GM21576 (cell line): Measurements from ENCODE around the gene PPARA.

Experiments used
- ATAC-seq: cut with Tn5 transposase; IDR thresholded peaks from one replicate; pipeline ENCODE4 v1.9.1; 2021; ENCODE audit warnings: mild to moderate bottlenecking, moderate library complexity; ENCODE audit not compliant: unreplicated experiment

PPARA gene

DNA sequence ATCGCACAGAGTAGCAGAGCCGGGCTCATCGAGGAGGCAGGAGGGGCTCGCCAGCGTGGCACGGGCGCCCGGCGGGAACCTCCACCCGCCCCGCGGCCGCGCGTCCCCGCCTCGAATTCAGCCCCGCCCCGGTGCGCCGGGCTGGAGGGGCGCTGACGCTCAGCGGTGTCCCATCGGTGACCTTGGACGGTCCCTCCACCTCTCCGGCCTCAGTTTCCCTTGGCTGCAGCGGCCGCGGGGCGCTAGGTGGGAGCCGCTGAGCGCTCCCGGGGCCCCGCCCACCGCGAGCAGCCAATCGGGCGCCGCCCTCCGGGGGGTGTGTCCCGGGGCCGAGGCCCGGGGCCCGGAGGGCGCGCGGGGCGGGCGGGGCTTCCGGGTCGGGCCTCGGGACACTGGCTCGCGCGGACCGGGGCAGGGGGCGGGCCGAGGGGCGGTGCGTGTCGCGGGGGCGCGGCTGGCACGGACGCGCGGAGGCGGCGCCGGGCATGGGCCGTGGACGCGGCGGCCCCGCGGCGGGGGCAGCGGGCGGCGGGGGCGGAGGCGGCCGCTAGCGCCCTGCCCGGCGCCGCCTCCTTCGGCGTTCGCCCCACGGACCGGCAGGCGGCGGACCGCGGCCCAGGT, at the start of gene PPARA:
Gene PPARA, plus strand, starts transcription at position 493 of the 621 bp plus-strand sequence. CDS start 47,858 bp downstream, outside the sequence.
- ATAC-seq, result peak; percentile 61

DNA sequence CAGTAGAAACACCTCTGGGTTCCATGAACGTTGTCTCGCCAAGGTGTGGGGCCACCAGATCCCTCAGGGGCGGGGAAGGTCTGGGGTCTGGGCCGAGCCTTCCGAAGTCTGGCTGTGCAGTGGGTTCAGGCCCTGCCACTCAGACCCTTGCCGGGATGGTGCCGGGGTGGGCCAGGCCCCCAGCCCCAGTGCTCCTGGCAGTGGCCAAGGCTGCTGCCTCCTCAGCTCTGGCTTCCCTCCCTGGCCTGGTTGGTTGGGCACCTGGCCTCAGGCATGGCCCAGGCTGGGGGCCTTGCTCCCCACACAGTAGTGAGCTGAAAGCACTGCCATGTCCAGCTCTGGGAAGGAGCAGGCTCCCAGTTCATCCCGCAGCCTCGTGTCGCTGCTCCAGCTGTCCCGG, 48.2 kb upstream of the PPARA start:
- no peak for ATAC-seq

GRCh38 chr22:46102752-46103151, 47.6 kb upstream of the PPARA start:
- no peak for ATAC-seq

DNA sequence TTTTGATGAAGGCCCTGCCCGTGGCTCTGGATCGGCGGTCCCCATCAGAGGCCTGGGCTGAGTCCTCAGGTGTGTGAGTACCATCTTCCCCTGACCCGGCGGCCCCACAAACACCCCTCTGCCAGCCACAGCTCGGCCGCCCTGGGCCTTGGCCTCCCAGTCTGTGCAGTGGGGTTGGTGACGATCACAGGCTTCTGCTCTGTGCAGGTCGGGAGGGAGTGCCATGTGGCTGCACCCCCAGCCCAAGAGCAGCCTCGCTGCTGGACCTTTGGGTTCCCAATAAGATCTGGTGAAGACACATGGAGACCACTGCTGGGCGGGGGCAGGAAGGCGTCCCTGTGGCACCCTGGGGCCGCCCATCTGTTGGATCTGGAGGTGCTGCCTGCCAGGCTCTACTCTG, 47.1 kb upstream of the PPARA start:
- ATAC-seq, result no peak

DNA sequence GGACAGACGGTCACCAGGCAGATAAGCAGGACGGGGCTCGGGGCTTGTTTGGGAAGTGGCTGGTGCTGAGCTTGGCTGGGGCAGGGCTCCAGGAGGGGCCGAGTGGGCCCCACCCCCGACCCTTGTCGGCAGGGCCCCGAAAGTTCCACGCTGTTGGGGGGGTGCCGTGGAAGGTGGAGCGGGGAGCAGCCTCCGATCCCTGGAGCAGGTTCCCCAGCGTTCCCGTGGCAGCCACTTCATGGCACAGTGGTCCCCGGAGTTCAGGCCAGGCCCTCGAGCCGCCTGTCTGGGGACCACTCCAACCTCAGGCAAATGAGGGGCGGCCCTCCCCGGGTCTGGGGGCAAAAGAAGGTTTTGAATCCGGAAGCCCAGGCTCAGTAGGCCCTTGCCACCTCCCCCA, 46.7 kb upstream of the PPARA start:
- ATAC-seq, result no peak

DNA sequence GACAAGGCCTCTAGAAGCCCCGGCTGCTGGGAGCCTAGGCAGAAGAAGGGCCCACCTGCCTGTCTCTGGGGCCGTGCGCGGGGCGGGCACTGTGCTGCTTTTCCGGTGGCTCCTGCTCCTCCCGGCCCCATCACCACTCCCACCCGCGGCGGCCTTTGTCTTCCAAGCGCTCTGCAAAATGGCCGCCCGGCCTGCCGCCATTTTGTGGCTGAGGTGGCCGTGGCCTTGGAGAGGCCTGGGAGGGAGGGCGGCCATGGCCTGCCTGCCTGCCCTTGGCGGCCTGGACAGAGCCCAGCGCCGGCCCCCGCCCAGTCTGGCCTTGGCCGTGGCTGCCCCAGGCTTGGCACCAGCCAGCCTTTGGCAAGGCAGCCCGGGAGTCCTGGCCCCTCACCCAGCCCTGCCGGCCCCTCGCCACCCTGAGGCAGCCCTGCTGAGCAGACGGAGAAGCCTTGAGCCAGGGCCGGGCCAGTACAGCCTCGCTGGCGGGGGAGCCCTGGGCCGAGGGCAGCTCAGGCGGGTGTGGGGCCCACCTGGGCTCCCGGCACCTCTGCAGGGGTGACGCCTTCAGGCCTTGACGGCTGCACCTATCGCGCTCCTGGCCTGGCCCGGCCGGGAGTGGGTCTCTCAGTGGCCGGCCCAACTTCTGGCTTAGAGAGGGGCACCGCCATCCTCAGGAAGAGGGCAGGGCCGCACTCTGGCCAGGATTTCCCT, 46.0 kb upstream of the PPARA start:
- ATAC-seq, result no peak

DNA sequence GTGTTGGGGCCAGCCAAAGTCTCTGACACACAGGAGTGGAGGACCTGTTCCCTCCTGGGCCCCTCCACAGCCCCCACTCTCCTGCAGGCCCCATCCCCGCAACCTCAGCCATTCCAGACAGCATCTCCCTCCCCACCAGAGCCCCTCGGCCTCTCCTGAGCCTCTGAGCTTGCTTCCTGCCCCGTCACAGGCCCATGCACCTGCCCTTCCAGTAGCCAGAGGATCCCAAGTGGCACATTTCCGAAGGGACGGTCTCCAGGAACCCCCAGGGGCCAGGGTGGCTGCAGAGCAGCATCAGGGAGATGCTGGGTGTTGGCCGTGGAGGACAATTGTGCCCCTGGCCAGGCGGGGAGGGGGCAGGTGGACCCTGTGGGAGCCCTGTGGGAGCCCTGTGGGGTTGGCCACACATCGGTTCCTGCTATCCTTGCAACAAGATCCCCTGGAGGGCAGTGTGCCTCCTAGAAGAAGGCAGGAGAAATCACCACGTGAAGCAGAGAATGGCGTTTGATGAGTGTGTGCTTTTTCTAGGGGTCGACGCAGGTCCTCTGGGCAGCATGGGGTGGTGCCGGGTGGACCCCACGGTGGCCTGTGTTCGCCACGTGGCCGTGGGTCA, 45.3 kb upstream of the PPARA start:
- ATAC-seq, result no peak

GRCh38 chr22:46105494-46106278, 44.6 kb upstream of the PPARA start:
- no peak for ATAC-seq

GRCh38 chr22:46106279-46107022, 43.9 kb upstream of the PPARA start:
- no peak for ATAC-seq

DNA sequence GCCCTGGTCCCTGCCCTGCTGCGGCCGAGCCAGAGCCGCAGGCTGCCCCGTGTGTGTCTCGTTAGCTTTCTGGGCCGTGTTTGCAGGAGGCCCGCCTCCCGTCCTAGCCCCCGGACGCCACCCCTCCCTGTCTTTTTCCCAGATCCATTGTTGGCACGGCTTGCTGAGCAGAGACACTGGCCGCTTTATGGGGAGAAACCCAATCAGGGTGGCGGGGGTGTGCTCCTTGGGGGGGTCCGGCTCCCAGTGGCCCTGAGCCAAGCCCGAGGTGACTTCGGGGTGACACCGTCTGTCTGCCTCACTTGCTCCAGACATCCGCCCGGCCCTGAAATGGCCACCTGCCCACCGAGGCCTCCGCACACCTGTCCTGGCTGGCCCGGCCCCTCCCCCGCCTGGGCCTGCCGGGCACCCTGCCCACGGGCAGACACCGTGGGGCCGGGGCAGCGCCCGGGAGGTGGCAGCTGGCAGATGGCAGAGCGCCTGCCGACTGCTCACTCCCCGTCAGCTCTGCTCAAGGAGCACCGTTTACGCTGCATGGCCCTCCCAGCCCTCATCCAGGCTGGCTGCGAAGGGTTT, 43.1 kb upstream of the PPARA start:
- no peak for ATAC-seq

GRCh38 chr22:46107753-46108563, 42.4 kb upstream of the PPARA start:
- no peak for ATAC-seq

GRCh38 chr22:46108564-46109473, 41.5 kb upstream of the PPARA start:
- ATAC-seq, result no peak

GRCh38 chr22:46109474-46110003, 40.8 kb upstream of the PPARA start:
- ATAC-seq, result no peak

- ATAC-seq, result no peak
These were observed 40.1 kb upstream of the PPARA start for GRCh38 chr22:46110215-46110614.

DNA sequence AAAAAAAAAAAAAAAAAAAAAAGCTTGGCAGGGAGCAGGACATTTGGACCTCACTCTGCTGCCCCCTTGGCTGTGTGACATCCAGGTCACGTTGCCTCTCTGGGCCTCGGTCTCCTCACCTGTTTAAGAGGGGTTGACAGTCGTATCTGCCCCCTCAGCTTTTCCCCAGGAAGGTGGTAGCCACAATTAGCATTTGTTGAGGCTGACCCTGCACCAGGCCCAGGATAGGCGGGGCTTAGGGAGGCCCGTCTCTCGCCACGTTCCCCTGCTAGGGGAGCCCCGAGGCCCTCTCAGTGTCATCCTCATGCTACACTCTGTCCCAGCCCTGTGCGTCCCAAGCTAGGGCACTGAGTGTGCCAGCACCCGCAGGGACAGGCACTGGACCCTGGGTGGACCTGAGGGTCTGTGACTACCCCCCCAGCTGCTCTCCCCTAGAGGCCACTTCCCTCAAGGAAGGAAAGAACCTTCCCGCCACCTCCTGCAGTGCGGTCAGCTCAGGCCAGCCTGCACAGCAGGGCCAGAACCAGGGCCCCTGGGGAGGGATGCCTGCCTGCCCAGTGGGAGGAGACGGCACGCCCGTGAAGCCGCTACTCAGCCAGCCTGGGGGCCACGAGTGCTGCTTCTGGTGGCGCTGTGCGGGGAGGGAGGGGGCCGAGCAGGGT, 38.5 kb upstream of the PPARA start:
- ATAC-seq, result no peak

GRCh38 chr22:46112405-46112804, 37.9 kb upstream of the PPARA start:
- ATAC-seq, result no peak

DNA sequence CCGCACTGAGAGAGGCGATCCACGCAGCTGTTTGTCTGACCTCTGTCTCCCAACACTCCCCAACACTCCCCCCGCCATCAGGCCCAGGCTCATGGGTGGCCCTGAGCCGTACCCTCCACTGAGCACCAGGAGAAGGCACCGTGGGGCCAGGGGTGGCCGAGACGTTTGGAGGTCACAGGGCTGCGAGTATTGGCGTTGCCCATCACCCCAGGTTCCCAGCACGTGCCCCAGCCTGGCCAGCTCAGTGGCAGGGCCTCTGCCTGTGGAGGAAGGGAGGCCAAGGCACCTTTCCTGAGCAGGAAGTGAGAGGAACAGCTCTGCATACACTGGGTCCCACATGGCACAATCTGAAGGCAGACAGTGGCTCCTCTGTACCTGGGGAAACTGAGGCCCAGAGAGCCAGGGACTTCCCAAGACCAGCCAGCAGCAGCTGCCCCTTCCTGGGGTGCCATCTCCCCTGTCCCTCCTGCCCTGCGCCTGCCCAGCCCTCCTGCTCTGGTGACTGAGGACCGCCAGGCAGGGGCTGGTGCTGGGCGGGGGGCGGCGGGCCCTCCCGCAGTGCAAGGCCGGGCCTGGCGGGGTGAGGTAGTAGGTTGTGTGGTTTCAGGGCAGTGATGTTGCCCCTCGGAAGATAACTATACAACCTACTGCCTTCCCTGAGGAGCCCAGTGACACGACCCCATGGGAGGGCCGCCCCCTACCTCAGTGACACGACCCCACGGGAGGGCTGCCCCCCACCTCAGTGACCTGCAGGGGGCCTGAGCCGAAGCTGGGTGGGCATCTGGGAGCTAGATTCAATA, 37.0 kb upstream of the PPARA start:
- no peak for ATAC-seq
